Stimulated activated CD8-positive, alpha-beta memory T cell treated with anti-CD3 and anti-CD28 coated beads, Interleukin-4, amount 100 ng/mL, for 24 hours (primary cell): ENCODE results near the gene RYR2.
"Not testable (repeated sequence)": the region's sequence is repeated elsewhere in the genome, so short reads cannot be mapped to it uniquely, and the experiment has no call there.

Experiments used
- DNase-seq: peaks from one replicate; pipeline ENCODE4 v3.0.0-alpha.2; 2020; ENCODE audit warnings: low read depth

Gene RYR2

DNA sequence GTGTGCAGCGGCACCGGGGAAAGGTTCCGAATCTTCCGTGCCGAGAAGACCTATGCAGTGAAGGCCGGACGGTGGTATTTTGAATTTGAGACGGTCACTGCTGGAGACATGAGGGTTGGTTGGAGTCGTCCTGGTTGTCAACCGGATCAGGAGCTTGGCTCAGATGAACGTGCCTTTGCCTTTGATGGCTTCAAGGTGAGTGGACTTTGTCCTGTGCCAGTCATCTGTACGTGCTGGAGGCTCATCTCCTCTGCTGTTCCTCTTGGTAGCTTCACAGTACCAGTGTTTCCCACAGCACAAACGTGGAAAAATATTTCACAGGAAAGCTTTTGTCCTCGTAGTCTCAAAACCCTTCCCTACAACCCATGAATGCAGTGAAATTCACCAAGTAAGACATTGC, 524.6 kb downstream of the RYR2 start:
- DNase-seq, result no peak

- DNase-seq, result no peak
Measured at GRCh38 chr1:237568955-237569354, 527.0 kb downstream of the RYR2 start.

- DNase-seq, result no peak
Measured at GRCh38 chr1:237570530-237570929, 528.5 kb downstream of the RYR2 start.

DNA sequence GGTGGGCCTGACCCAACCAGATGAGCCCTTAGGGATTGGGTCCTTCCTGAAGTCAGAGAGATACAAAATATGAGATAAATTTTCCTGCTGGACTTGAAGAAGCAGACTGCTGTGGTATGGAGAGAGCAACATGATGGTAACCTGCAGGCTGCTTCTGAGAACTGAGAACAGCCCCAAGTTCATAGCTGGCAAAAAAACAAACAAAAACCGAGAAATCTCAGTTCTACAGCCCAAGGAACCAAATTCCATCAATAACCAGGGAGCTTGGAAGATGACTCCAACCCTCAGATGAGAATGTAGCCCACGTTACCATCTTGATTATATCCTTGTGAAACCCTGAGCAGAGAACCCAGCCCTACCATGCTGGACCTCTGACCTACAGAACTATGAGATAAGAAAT, 532.6 kb downstream of the RYR2 start:
- no peak for DNase-seq

- DNase-seq, result no peak
Measured at GRCh38 chr1:237578540-237578939, 536.6 kb downstream of the RYR2 start.

DNA sequence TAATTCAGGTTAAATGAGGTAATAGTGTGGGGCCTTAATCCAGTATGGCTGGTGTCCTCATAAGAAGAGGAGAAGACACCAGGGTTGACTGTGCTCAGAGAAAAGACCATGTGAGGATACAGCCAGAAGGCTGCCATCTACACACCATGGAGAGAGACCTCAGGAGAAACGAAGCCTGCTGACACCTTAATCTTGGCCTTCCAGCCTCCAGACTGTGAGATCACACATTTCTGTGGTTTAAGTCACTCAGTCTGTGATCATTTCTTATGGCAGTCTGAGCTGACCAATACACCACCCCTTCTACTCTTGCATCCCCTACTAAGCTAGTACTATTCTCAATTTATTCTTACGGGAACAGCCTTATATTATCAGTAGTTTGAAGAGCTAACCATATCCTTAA, 538.7 kb downstream of the RYR2 start:
- no peak for DNase-seq

DNA sequence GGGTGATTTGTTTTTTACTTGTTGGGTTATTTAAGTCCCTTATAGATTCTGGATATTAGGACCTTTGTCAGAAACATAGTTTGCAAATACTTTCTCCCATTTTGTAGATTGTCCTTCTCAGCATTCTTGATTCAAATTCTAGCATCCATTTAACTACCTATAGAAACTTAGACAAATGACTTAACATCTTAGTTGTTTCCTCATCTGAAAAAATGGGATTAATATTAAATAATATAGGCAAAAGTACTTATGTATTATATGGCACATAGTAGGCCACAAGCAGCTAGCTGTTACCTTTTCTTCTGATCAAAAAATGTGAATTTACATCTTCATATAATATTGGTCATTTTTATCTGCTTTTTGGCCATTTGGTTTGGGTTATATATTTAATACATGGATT, 541.3 kb downstream of the RYR2 start:
- no peak for DNase-seq

DNA sequence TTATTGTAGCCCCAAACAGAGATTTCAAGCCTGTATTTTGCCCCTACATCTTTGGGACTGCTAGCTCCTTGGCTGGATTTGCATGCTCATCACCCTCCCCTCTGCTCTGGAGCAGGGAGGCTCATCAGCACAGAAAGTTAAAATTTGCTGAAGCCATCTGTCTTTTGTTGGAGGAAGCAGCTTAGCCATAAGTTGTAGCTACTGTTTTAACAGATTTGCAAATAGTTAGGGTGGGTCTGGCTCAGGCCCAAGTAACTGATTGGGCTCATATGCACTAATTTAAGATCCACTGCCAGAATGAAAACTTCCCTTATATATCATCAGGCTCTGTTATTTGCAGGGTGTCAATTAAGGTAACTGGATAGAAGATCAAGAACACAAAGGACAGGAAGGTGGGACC, 541.8 kb downstream of the RYR2 start:
- DNase-seq, result no peak

GRCh38 chr1:237590386-237590785, 548.4 kb downstream of the RYR2 start:
- no peak for DNase-seq

DNA sequence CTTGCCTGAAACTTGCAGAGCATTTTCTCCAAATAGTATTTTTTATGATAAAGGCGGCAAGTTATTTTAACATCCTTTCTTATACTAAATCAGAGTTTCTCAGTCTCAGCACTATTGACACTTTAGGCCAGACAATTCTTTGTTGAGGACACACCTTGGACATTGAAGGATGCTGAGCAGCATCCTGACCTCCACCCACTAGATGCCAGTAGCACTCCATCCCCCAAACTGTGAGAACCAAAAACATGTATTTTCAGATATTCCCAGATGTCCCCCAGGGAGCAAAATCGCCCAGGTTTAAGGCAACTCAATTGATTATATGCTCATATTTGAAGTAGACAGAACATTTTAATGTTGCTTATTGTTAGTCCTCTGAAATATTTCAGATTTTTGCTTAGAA, 549.4 kb downstream of the RYR2 start:
- no peak for DNase-seq

DNA sequence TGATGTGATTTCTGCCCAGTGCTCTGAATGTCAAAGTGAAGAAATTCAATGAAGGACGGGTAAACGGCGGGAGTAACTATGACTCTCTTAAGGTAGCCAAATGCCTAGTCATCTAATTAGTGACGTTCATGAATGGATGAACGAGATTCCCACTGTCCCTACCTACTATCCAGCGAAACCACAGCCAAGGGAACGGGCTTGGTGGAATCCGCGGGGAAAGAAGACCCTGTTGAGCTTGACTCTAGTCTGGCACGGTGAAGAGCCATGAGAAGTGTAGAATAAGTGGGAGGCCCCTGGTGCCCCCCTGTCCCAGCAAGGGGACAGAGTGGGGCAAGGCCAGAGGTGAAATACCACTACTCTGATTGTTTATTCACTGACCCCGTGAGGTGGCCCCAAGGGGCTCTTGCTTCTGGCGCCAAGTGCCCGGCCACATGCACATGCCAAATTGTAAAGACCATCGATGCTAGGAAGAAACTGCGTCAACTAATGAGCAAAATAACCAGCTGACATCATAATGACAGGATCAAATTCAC, 561.1 kb downstream of the RYR2 start:
- not testable (repeated sequence) for DNase-seq

DNA sequence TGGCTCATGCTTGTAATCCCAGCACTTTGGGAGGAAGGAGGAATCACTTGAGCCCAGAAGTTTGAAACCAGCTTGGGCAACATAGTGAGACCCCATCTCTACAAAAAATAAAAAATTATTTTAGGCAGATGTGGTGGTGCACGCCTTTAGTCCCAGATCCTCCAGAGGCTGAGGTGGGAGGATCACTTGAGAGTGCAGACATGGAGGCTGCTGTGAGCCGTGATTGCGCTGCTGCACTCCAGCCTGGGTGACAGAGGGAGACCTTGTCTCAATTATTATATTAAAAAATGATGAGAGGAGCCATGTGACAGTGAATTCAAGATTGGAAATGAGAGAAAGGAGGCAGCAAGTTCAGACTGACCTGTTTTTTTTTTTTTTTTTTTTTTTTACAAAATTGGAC, 566.4 kb downstream of the RYR2 start:
- no peak for DNase-seq

DNA sequence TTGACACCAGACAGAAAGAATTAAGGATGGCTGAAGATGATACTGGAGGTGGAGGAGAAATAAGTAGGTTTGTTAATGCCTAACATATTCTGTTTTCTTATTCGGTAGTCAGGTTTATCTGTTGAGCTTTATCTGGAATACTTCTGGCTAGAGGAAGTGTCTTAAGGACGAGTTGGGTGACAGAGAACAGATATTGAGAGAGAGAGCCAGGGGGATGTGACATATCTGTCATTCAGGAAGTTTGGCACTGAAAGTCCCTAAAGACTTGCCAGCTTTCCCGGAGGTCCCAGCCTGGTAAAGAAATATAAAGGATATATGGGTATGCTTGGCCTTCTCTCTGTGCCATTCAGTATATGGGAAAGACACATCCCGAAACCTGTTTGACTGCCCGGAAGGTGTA, 568.2 kb downstream of the RYR2 start:
- no peak for DNase-seq

DNA sequence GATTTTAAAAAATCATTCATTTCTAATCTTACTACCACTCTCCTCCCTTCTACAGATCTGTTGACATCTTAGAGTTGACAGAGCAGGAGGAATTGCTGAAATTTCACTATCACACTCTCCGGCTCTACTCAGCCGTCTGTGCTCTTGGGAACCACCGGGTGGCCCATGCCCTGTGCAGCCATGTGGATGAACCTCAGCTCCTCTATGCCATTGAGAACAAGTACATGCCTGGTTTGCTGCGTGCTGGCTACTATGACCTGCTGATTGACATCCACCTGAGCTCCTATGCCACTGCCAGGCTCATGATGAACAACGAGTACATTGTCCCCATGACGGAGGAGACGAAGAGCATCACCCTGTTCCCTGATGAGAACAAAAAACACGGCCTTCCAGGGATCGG, 572.0 kb downstream of the RYR2 start:
- DNase-seq, result no peak

- DNase-seq, result no peak
Measured at GRCh38 chr1:237619553-237619952, 577.6 kb downstream of the RYR2 start.

DNA sequence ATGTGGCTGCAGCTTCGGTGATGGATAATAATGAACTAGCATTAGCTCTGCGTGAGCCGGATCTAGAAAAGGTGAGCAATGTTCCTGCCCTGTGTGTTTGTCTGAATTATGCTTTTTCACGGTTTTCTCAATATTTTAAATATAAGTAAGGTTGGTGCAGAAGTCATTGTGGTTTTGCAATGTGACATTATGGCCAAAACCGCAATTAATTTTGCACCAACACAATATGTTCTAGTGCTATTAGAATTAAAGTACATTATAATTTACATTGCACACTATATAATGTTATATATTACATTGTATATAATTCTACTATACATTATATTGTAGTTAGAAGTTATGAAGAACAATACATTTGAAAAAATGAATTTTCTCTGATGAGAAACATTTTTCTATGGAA, 592.9 kb downstream of the RYR2 start:
- no peak for DNase-seq

DNA sequence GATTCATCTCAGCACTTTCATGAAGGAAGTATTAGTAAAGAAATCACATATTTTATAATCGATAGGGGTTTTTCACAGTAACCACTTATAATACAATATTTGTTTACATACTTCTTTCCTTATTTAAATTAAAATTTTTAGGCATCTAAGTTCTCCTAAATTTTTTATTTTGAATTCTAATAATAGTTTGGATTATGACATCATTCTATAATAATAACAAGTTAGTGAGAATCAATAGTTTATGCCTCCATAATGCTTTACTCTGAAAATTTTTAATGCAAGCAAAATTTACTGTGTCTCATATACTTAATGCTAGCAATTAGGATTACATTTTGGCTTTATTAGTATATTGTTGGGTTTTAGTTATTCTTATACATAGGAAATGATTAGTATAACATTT, 596.6 kb downstream of the RYR2 start:
- DNase-seq, result no peak

- no peak for DNase-seq
Measured at GRCh38 chr1:237640011-237640671, 598.2 kb downstream of the RYR2 start.

GRCh38 chr1:237640966-237641365, 599.0 kb downstream of the RYR2 start:
- DNase-seq, result no peak

DNA sequence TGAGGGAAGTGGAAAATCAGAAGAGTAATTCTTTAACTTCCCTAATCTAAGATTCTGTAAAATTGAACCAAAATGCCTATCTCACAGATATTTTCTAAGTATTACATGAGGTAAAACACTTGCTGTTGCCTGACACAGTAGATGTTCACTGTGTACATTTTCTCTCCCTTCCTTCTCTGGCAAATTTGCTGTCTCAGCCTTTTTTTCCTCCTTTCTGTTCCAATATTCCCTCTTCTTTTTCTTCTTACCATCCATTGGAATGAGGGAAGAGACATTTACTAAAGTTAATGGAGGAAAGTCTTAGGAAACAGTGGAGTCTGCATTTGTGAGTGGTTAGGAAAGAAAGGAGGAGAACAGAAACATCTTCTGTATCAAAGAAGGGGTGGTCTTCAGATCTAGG, 608.8 kb downstream of the RYR2 start:
- DNase-seq, result no peak

DNA sequence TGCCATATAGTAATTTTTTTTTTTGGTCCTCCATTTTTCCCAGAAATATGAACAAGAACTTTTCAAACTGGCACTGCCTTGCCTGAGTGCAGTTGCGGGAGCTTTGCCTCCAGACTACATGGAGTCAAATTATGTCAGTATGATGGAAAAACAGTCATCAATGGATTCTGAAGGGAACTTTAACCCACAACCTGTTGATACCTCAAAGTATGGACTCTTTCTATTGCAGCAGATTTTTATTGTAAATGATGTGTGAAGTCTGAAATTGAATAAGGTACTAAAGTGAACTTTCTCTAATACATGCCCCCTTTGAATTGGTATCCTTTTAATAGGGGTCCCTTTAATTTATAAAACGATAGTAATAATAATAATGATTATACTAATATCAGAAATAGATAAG, 613.8 kb downstream of the RYR2 start:
- no peak for DNase-seq

DNA sequence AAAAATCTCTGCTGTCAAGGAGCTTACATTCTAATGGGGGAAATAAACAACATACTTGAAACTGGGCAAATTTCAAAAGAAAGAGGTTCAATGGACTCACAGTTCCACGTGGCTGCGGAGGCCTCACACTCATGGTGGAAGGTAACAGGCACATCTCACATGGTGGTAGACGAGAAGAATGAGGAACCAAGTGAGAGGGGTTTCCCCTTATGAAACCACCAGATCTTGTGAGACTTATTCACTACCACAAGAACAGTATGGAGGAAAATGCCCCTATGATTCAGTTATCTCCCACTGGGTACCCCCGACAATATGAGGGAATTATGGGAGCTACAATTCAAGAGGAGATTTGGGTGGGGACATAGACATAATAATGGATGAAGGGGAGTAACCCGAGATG, 622.4 kb downstream of the RYR2 start:
- no peak for DNase-seq

- DNase-seq, result no peak
Measured at GRCh38 chr1:237670302-237670701, 628.3 kb downstream of the RYR2 start.

DNA sequence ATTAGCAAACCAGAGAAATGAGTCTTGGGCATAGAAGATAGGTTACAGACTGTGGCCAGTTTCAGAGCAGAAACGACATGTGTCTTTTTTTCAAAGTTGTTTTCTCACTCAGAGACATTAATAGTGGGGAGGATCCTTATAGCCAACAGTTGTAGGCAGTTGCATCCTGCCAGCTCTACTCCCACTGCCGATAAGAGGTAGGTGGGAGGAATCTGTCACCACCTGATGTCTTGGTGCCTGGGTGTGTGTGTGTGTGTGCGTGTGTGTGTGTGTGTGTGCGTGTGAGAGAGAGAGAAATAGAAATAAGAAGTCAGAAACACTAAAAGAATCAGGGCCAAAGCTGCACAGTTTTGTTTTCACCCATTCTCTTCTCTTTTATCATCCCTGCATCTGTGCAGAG, 629.3 kb downstream of the RYR2 start:
- no peak for DNase-seq

DNA sequence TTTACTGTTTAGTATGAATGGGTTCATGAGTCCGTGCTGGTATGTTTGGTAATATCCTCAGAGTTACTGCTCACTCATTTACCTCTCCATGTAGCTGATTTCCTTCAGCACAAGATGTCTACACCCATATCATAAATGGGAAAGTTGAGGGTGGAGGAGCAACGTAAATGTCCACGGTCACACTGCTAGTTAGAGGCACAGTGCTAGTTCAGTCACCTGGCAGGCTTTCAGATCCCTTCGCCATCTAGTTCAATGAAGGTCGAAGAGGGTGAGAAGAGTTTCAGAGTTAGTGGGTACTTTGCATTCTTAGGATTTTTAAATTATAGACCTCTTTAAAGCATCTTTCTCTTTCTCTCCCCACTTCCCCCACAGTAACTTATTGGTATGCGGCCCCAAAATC, 630.0 kb downstream of the RYR2 start:
- no peak for DNase-seq
